ENCODE data around the gene TLR2.

TLR2 gene, protein sequence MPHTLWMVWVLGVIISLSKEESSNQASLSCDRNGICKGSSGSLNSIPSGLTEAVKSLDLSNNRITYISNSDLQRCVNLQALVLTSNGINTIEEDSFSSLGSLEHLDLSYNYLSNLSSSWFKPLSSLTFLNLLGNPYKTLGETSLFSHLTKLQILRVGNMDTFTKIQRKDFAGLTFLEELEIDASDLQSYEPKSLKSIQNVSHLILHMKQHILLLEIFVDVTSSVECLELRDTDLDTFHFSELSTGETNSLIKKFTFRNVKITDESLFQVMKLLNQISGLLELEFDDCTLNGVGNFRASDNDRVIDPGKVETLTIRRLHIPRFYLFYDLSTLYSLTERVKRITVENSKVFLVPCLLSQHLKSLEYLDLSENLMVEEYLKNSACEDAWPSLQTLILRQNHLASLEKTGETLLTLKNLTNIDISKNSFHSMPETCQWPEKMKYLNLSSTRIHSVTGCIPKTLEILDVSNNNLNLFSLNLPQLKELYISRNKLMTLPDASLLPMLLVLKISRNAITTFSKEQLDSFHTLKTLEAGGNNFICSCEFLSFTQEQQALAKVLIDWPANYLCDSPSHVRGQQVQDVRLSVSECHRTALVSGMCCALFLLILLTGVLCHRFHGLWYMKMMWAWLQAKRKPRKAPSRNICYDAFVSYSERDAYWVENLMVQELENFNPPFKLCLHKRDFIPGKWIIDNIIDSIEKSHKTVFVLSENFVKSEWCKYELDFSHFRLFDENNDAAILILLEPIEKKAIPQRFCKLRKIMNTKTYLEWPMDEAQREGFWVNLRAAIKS

DNA sequence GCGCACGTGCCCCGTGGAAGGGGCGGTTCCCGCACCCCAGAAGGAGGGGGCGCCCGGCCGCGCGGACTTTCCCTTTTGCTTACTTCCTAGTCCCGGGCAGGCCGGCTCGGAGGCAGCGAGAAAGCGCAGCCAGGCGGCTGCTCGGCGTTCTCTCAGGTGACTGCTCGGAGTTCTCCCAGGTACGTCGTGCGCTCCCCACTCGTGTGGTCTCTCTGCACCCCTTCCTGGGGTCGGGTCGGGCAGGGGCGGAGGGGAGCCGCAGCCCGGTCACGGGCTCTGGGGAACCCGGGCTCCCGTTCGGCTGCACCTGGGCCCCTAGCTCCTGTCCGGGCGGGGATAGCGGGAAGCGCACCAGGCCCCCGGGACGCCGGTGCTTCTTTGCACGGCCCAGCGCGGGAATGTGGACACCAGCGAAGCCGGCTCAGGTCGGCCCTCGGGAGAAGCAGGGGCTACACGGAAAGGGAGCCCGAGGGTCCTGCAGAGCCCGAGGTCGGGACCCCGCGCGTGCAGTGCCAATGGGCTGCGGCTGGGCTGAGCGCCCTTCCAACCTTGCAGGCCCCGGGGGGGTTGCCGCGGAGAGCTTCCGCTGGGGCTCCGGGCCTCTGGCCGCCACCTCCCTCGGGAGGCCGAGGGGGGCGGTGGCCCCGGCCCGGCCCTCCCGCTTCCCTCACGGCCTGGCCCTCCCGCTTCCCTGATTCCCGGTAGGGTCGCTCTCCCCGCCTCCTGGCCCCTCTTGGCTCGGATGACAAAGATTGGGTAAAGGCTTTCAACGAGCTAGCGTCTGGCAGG is at the start of gene TLR2:
TLR2 (plus strand) TSS at position 99 of the 789 bp plus-strand sequence. CDS start 18,628 bp downstream, outside the sequence.
- peak; percentile 67 for DNase-seq

- no peak for DNase-seq
Observed at GRCh38 chr4:153634738-153635353, 49.2 kb upstream of the TLR2 start.

DNA sequence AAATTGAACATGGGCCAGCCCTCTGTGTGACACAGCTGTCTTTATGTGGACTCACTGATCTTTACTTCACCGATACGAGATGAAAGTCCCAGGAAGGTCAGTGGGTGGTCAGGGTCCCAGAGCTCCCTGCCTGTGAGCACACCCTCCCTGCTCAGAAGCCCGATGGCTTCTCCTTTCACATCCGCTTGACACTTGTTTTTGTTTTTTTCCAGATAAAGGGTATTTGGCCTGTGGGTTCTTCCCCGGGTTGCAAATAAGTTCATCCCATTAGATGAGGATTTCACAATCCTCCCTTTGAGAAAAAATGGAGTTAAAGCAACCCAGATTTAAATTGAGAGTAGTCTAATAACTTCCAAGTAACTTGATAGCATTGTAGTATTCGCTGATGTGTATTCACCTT is 48.2 kb upstream of the TLR2 start:
- no peak for DNase-seq

- no peak for DNase-seq
Observed at GRCh38 chr4:153637201-153637600, 46.9 kb upstream of the TLR2 start.

GRCh38 chr4:153638011-153638410 is 46.1 kb upstream of the TLR2 start:
- no peak for DNase-seq

- no peak for DNase-seq
Observed at GRCh38 chr4:153638999-153639398, 45.1 kb upstream of the TLR2 start.

- DNase-seq, result no peak
Observed at GRCh38 chr4:153639833-153640802, 44.0 kb upstream of the TLR2 start.

- DNase-seq, result no peak
Observed at GRCh38 chr4:153641532-153641931, 42.5 kb upstream of the TLR2 start.

DNA sequence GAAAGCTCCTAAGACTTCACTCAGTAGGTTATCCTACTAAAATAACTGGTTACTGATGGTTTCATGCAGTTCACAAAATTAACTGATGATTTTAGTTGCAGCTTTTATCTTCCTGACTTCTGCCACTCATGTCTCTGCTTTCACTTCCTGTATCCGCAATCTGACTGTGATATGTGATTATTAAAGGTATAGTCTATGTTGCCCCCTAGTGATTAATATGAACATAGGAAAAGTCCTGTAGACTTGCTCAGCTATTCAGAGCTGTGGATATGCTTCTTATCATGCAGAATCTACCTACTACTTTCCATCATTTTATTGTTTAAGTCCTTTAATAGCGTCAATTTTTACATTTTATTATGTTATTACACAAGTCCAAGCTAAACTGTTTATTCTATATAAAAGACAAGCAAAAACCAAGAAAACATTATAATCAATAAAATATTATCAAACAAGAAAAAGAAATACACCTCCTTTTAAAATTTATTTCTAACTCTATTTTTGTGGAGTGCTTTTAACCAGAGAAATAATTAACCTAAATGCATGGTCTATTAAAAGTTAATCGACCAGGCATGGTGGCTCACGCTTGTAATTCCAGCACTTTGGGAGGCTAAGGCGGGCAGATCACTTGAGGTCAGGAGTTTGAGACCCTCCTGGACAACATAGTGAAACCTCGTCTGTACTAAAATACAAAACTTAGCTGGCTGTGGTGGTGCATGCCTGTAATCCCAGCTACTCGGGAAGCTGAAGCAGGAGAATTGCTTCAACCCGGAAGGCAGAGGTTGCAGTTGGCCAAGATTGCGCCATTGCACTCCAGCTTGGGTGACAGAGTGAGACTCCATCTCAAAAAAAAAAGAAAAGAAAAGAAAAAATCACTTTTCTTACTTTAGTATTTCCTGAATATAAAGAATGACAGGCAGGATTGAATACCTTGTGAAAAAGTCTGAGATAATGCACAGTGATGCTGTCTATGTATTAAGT is 40.4 kb upstream of the TLR2 start:
- DNase-seq, result no peak

GRCh38 chr4:153645183-153645582 is 38.9 kb upstream of the TLR2 start:
- DNase-seq, result no peak

- DNase-seq, result no peak
Observed at GRCh38 chr4:153646261-153646660, 37.8 kb upstream of the TLR2 start.

DNA sequence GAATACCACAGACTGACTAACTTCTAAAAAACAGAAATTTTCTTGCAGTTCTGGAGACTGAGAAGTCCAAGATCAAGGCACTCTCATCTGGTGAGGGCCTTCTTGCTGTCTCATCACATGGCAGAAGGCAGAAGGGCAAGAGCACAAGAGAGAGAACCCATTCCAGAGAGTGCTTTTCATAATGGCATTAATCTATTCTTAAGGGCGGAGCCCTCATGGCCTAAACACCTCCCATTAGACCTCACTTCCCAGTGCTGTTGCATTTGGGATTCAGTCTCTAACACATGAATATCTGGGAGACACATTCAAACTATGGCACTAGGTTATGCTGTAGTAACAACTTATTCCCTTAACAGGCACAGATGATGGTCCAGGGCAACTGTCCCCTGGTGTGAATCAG is 37.1 kb upstream of the TLR2 start:
- no peak for DNase-seq

- DNase-seq, result no peak
Observed at GRCh38 chr4:153647975-153648374, 36.1 kb upstream of the TLR2 start.

DNA sequence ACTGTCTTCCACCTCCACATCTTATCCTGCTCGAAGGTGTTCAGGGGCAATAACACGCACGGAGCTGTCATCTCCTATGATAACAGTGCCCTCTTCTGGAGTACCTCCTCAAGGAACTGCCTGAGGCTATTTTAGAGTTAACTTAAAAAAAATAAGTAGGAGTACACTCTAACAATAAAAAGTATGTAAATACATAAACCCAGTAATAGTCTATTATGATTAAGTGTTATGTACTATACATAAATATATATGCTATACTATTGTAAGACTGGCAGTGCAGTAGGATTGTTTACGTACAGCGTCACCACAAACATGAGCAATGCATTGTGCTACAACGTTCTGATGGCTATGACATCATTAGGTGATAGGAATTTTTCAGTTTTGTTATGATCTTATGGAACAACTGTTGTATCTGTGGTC is 34.5 kb upstream of the TLR2 start:
- no peak for DNase-seq

DNA sequence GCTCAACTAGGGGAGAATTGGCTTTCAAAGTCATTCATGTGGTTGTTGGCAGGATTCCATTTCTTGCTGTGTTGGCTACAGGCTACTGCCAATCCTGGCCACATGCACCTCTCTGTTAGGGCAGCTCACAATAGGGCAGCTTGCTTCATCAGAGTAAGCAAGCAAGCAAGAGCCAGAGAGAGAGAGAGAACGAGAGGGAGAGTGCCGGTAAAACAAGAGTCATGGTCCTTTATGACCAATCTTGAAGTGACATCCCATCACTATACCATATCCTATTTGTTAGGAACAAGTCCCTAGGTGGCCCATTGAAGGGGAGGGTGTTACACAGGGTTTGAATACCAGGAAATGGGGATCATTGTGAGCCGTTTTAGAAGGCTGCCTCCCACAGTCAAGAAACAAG is 33.0 kb upstream of the TLR2 start:
- DNase-seq, result no peak

GRCh38 chr4:153651587-153651986 is 32.5 kb upstream of the TLR2 start:
- DNase-seq, result peak; percentile 70

DNA sequence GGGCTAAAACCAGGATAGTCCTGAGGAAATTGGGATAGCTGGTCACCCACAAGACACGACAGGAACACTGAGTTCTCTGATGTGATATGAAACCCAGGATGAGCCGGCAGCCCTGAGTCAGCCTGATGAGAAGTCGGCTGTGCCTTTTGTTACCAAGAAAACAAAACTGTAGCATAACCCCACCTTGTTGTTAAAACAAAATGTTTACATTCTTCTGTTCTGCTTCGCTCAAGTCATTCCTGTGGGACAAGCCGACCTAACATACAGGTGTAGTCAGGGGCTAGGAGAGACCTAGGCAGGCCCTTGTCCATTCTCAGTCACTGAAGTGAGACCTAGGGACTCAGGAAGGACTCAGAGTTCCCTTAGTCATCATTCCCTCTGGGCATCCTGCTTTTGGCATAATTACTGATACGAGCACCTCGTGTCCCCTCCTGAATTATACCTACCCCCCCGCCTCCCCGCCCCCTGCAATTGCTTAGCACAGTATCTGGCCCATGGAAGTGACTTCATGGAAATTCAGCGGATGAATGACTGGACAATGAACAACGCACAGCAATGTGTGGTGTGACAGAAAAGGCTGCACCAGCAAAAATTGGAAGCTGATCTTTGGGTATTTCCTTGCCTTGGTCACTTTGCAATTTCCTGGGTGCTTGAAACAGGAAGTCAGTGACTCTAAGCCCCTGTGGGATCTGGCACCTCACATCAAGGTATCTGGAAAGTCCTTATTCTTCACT is 31.9 kb upstream of the TLR2 start:
- no peak for DNase-seq

- DNase-seq, result no peak
Observed at GRCh38 chr4:153655002-153655541, 29.0 kb upstream of the TLR2 start.

- DNase-seq, result no peak
Observed at GRCh38 chr4:153655928-153656327, 28.2 kb upstream of the TLR2 start.
